Measurements from ENCODE around the gene PXMP2. TPM values are rescaled to one million over a fixed set of nuclear protein-coding genes. Genes with fewer than 3 reads are reported as not detected.

PXMP2 gene
- total RNA-seq, 1 donor from 2014 or later, result 38.5 TPM

GRCh38 chr12:132729541-132730320, 42.3 kb downstream of the PXMP2 start:
- no peaks in the 10 kb centered on the region for H3K9me3 Mint-ChIP-seq
- no peak overlapping the region for H3K27ac Mint-ChIP-seq

DNA sequence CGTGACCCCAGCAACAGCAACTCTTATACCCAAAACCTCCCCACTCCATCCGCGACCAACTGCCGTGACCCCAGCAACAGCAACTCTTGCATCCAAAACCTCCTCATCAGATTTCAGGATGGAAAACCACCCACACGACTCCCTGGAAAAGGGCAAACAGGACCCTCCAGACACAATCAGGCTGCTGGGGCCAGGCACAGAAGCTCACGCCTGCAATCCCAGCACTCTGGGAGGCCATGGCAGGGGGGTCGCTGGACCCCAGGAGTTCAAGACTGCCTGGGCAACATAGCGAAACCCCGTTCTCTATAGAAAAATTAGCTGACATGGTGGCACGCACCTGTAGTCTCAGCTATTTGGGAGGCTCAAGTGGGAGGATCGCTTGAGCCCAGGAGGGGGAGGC, 43.0 kb downstream of the PXMP2 start:
- Mint-ChIP-seq H3K4me3 (no peak overlapping the region), H3K4me1 (ENCODE audit: unreplicated experiment) (peaks cover 16% of the 10 kb centered on the region), H3K27me3 (no peaks in the 10 kb centered on the region), H3K36me3 (peaks cover 45% of the 10 kb centered on the region), H3K9me3 (no peaks in the 10 kb centered on the region), H3K27ac (no peak overlapping the region)
- no peak for TF ChIP-seq CTCF (conservative IDR thresholded peaks at IDR 0.05)
- no peak for DNase-seq (ENCODE audit: extremely low spot score, unreplicated experiment)

More at GRCh38 chr12:132729541-132730320, 42.3 kb downstream of the PXMP2 start:
- H3K4me1 Mint-ChIP-seq (ENCODE audit: unreplicated experiment), result peaks cover 16% of the 10 kb centered on the region
- H3K36me3 Mint-ChIP-seq, result peaks cover 45% of the 10 kb centered on the region
- no peaks in the 10 kb centered on the region for H3K27me3 Mint-ChIP-seq
- DNase-seq (ENCODE audit: extremely low spot score, unreplicated experiment), result no peak
- no peak for TF ChIP-seq CTCF (conservative IDR thresholded peaks at IDR 0.05)
- H3K4me3 Mint-ChIP-seq, result no peak overlapping the region

- H3K27ac Mint-ChIP-seq, result no peak overlapping the region
- H3K36me3 Mint-ChIP-seq, result peaks cover 36% of the 10 kb centered on the region
- DNase-seq (ENCODE audit: extremely low spot score, unreplicated experiment), result no peak
- no peaks in the 10 kb centered on the region for H3K27me3 Mint-ChIP-seq
- no peaks in the 10 kb centered on the region for H3K9me3 Mint-ChIP-seq
- no peak overlapping the region for H3K4me3 Mint-ChIP-seq
- peaks cover 16% of the 10 kb centered on the region for H3K4me1 Mint-ChIP-seq (ENCODE audit: unreplicated experiment)
- no peak for TF ChIP-seq CTCF (conservative IDR thresholded peaks at IDR 0.05)
These were observed 44.2 kb downstream of the PXMP2 start for GRCh38 chr12:132731574-132731973.

DNA sequence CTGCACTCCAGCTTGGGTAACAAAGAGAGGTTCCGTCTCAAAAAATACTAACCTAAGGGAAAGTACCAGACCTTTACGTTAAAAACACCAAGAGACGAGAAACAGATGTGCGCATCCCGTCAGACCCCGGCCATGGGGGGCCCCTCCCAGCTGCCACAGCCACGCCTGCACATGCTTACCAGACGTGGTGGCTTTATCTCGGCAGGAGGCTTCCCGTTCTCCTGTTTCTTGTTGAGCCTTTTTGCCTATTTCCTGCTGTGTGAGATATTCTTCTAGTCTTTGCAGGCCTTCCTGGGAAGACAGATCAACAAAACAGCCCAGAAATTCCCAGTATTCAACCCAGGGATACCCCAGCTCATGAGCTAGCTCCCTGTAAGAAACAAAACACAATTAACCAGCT, 46.8 kb downstream of the PXMP2 start:
- no peaks in the 10 kb centered on the region for H3K27me3 Mint-ChIP-seq
- peaks cover 41% of the 10 kb centered on the region for H3K36me3 Mint-ChIP-seq
- peaks cover 16% of the 10 kb centered on the region for H3K4me1 Mint-ChIP-seq (ENCODE audit: unreplicated experiment)
- no peak for DNase-seq (ENCODE audit: extremely low spot score, unreplicated experiment)
- H3K4me3 Mint-ChIP-seq, result no peak overlapping the region
- no peak for TF ChIP-seq CTCF (conservative IDR thresholded peaks at IDR 0.05)
- H3K9me3 Mint-ChIP-seq, result no peaks in the 10 kb centered on the region
- no peak overlapping the region for H3K27ac Mint-ChIP-seq

DNA sequence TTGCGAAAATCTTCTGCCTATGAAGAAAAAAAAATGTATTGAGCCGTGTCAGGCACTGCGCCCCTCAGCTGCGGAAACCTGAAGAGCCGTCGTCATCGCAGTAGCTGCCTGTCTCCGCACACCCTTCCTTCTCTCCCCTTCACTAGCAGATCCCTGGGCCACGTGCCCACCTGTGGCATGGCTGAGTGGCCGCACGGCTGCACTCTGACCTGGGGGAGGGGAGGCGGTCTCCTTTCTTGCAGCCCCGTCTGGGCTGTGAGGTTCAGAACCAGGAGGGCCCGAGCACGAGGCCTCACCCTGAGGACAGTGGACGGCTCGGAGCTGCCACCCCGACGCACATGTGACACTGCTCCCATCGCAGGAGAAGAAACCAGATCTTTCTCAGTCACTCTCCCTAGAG, 48.1 kb downstream of the PXMP2 start:
- H3K4me1 Mint-ChIP-seq (ENCODE audit: unreplicated experiment), result peaks cover 8% of the 10 kb centered on the region
- H3K36me3 Mint-ChIP-seq, result peaks cover 36% of the 10 kb centered on the region
- no peak for TF ChIP-seq CTCF (conservative IDR thresholded peaks at IDR 0.05)
- no peaks in the 10 kb centered on the region for H3K27me3 Mint-ChIP-seq
- DNase-seq (ENCODE audit: extremely low spot score, unreplicated experiment), result no peak
- no peak overlapping the region for H3K4me3 Mint-ChIP-seq
- H3K27ac Mint-ChIP-seq, result no peak overlapping the region
- no peaks in the 10 kb centered on the region for H3K9me3 Mint-ChIP-seq
